Measurements from ENCODE around the gene DRC1. TPM values are rescaled to one million over a fixed set of nuclear protein-coding genes. Genes with fewer than 3 reads are reported as not detected.

DRC1 gene
- polyA plus RNA-seq, 4 donors: 0.09 to 0.18 TPM; not detected in 2

- WGBS, 3 donors: 45 to 89% (median 77%) methylated on average over 1 of the region's 1 CpG
- Histone ChIP-seq H3K27ac (ENCODE audit: low read depth in 1 of 3, low read length in 2 of 3) (no peak overlapping the region), H3K9me3 (ENCODE audit: control insufficient read depth in 2 of 2, insufficient read depth in 1 of 2, low read depth in 1 of 2, low read length in 1 of 2) (no peaks in the 10 kb centered on the region), H3K4me3 (ENCODE audit: low read depth in 1 of 3, low read length in 3 of 3) (no peak overlapping the region), H3K4me1 (ENCODE audit: control insufficient read depth in 3 of 3, insufficient read depth in 2 of 3, low read depth in 1 of 3, low read length in 2 of 3) (no peaks in the 10 kb centered on the region), H3K27me3 (ENCODE audit: control insufficient read depth in 3 of 3, insufficient read depth in 3 of 3, low read length in 3 of 3) (no peaks in the 10 kb centered on the region), H3K36me3 (ENCODE audit: control insufficient read depth in 3 of 3, insufficient read depth in 2 of 3, low read depth in 1 of 3, low read length in 3 of 3) (no peaks in the 10 kb centered on the region)
- DNase-seq (no peak), FAIRE-seq (no peak)
Observed at GRCh38 chr2:26409785-26410184, 8.1 kb downstream of the DRC1 start.

GRCh38 chr2:26410764-26411243, 9.1 kb downstream of the DRC1 start:
- no peak overlapping the region for H3K27ac ChIP-seq (ENCODE audit: low read depth in 1 of 3, low read length in 2 of 3)
- H3K4me3 ChIP-seq (ENCODE audit: low read depth in 1 of 3, low read length in 3 of 3): no peak overlapping the region
- no peak for FAIRE-seq
- H3K4me1 ChIP-seq (ENCODE audit: control insufficient read depth in 3 of 3, insufficient read depth in 2 of 3, low read depth in 1 of 3, low read length in 2 of 3): no peaks in the 10 kb centered on the region
- no peak for DNase-seq
- 82 to 94% (median 92%) methylated on average over 2 of the region's 2 CpGs for WGBS, 3 donors
- H3K9me3 ChIP-seq (ENCODE audit: control insufficient read depth in 2 of 2, insufficient read depth in 1 of 2, low read depth in 1 of 2, low read length in 1 of 2): no peaks in the 10 kb centered on the region
- H3K36me3 ChIP-seq (ENCODE audit: control insufficient read depth in 3 of 3, insufficient read depth in 2 of 3, low read depth in 1 of 3, low read length in 3 of 3): no peaks in the 10 kb centered on the region
- H3K27me3 ChIP-seq (ENCODE audit: control insufficient read depth in 3 of 3, insufficient read depth in 3 of 3, low read length in 3 of 3): no peaks in the 10 kb centered on the region

GRCh38 chr2:26411419-26411818, 9.7 kb downstream of the DRC1 start:
- no peak overlapping the region for H3K4me3 ChIP-seq (ENCODE audit: low read depth in 1 of 3, low read length in 3 of 3)
- H3K36me3 ChIP-seq (ENCODE audit: control insufficient read depth in 3 of 3, insufficient read depth in 2 of 3, low read depth in 1 of 3, low read length in 3 of 3): no peaks in the 10 kb centered on the region
- 96 to 99% (median 97%) methylated on average over 6 of the region's 6 CpGs for WGBS, 3 donors
- H3K4me1 ChIP-seq (ENCODE audit: control insufficient read depth in 3 of 3, insufficient read depth in 2 of 3, low read depth in 1 of 3, low read length in 2 of 3): no peaks in the 10 kb centered on the region
- FAIRE-seq (no peak), DNase-seq (no peak)
- no peaks in the 10 kb centered on the region for H3K9me3 ChIP-seq (ENCODE audit: control insufficient read depth in 2 of 2, insufficient read depth in 1 of 2, low read depth in 1 of 2, low read length in 1 of 2)
- H3K27me3 ChIP-seq (ENCODE audit: control insufficient read depth in 3 of 3, insufficient read depth in 3 of 3, low read length in 3 of 3): no peaks in the 10 kb centered on the region
- no peak overlapping the region for H3K27ac ChIP-seq (ENCODE audit: low read depth in 1 of 3, low read length in 2 of 3)

- no peak overlapping the region for H3K27ac ChIP-seq (ENCODE audit: low read depth in 1 of 3, low read length in 2 of 3)
- no peaks in the 10 kb centered on the region for H3K36me3 ChIP-seq (ENCODE audit: control insufficient read depth in 3 of 3, insufficient read depth in 2 of 3, low read depth in 1 of 3, low read length in 3 of 3)
- DNase-seq (peak in 1 of 2 donors; percentile 47), FAIRE-seq (no peak)
- WGBS, 3 donors: 16 to 56% (median 28%) methylated on average over 10 of the region's 10 CpGs
- H3K4me1 ChIP-seq (ENCODE audit: control insufficient read depth in 3 of 3, insufficient read depth in 2 of 3, low read depth in 1 of 3, low read length in 2 of 3): no peaks in the 10 kb centered on the region
- H3K4me3 ChIP-seq (ENCODE audit: low read depth in 1 of 3, low read length in 3 of 3): peak overlapping the region in 1 of 3 donors; percentile 24
- H3K9me3 ChIP-seq (ENCODE audit: control insufficient read depth in 2 of 2, insufficient read depth in 1 of 2, low read depth in 1 of 2, low read length in 1 of 2): no peaks in the 10 kb centered on the region
- H3K27me3 ChIP-seq (ENCODE audit: control insufficient read depth in 3 of 3, insufficient read depth in 3 of 3, low read length in 3 of 3): no peaks in the 10 kb centered on the region
Observed at GRCh38 chr2:26412091-26412673, 10.5 kb downstream of the DRC1 start.

GRCh38 chr2:26414311-26414710, 12.6 kb downstream of the DRC1 start:
- Histone ChIP-seq H3K4me1 (ENCODE audit: control insufficient read depth in 3 of 3, insufficient read depth in 2 of 3, low read depth in 1 of 3, low read length in 2 of 3) (no peaks in the 10 kb centered on the region), H3K27me3 (ENCODE audit: control insufficient read depth in 3 of 3, insufficient read depth in 3 of 3, low read length in 3 of 3) (no peaks in the 10 kb centered on the region), H3K27ac (ENCODE audit: low read depth in 1 of 3, low read length in 2 of 3) (no peak overlapping the region), H3K9me3 (ENCODE audit: control insufficient read depth in 2 of 2, insufficient read depth in 1 of 2, low read depth in 1 of 2, low read length in 1 of 2) (no peaks in the 10 kb centered on the region), H3K4me3 (ENCODE audit: low read depth in 1 of 3, low read length in 3 of 3) (no peak overlapping the region), H3K36me3 (ENCODE audit: control insufficient read depth in 3 of 3, insufficient read depth in 2 of 3, low read depth in 1 of 3, low read length in 3 of 3) (no peaks in the 10 kb centered on the region)
- no peak for DNase-seq
- FAIRE-seq: no peak
- 82 to 92% (median 85%) methylated on average over 3 of the region's 3 CpGs for WGBS, 3 donors

GRCh38 chr2:26421961-26422360, 20.2 kb downstream of the DRC1 start:
- 82 to 87% (median 83%) methylated on average over 5 of the region's 5 CpGs for WGBS, 3 donors
- Histone ChIP-seq H3K27ac (ENCODE audit: low read depth in 1 of 3, low read length in 2 of 3) (no peak overlapping the region), H3K4me1 (ENCODE audit: control insufficient read depth in 3 of 3, insufficient read depth in 2 of 3, low read depth in 1 of 3, low read length in 2 of 3) (no peaks in the 10 kb centered on the region), H3K36me3 (ENCODE audit: control insufficient read depth in 3 of 3, insufficient read depth in 2 of 3, low read depth in 1 of 3, low read length in 3 of 3) (no peaks in the 10 kb centered on the region), H3K4me3 (ENCODE audit: low read depth in 1 of 3, low read length in 3 of 3) (no peak overlapping the region), H3K27me3 (ENCODE audit: control insufficient read depth in 3 of 3, insufficient read depth in 3 of 3, low read length in 3 of 3) (no peaks in the 10 kb centered on the region), H3K9me3 (ENCODE audit: control insufficient read depth in 2 of 2, insufficient read depth in 1 of 2, low read depth in 1 of 2, low read length in 1 of 2) (no peaks in the 10 kb centered on the region)
- FAIRE-seq (no peak), DNase-seq (no peak)

- Histone ChIP-seq H3K27ac (ENCODE audit: low read depth in 1 of 3, low read length in 2 of 3) (no peak overlapping the region), H3K36me3 (ENCODE audit: control insufficient read depth in 3 of 3, insufficient read depth in 2 of 3, low read depth in 1 of 3, low read length in 3 of 3) (no peaks in the 10 kb centered on the region), H3K9me3 (ENCODE audit: control insufficient read depth in 2 of 2, insufficient read depth in 1 of 2, low read depth in 1 of 2, low read length in 1 of 2) (no peaks in the 10 kb centered on the region), H3K4me3 (ENCODE audit: low read depth in 1 of 3, low read length in 3 of 3) (no peak overlapping the region), H3K27me3 (ENCODE audit: control insufficient read depth in 3 of 3, insufficient read depth in 3 of 3, low read length in 3 of 3) (peaks cover 0 to 2% (median 0%) of the 10 kb centered on the region in 3 donors), H3K4me1 (ENCODE audit: control insufficient read depth in 3 of 3, insufficient read depth in 2 of 3, low read depth in 1 of 3, low read length in 2 of 3) (no peaks in the 10 kb centered on the region)
- DNase-seq (no peak), FAIRE-seq (no peak)
- WGBS, 3 donors: 60 to 73% (median 69%) methylated on average over 9 of the region's 9 CpGs
Observed at GRCh38 chr2:26422947-26423629, 21.4 kb downstream of the DRC1 start.

- Histone ChIP-seq H3K36me3 (ENCODE audit: control insufficient read depth in 3 of 3, insufficient read depth in 2 of 3, low read depth in 1 of 3, low read length in 3 of 3) (no peaks in the 10 kb centered on the region), H3K27me3 (ENCODE audit: control insufficient read depth in 3 of 3, insufficient read depth in 3 of 3, low read length in 3 of 3) (peaks cover 0 to 2% (median 0%) of the 10 kb centered on the region in 3 donors), H3K4me3 (ENCODE audit: low read depth in 1 of 3, low read length in 3 of 3) (no peak overlapping the region), H3K4me1 (ENCODE audit: control insufficient read depth in 3 of 3, insufficient read depth in 2 of 3, low read depth in 1 of 3, low read length in 2 of 3) (no peaks in the 10 kb centered on the region), H3K9me3 (ENCODE audit: control insufficient read depth in 2 of 2, insufficient read depth in 1 of 2, low read depth in 1 of 2, low read length in 1 of 2) (no peaks in the 10 kb centered on the region), H3K27ac (ENCODE audit: low read depth in 1 of 3, low read length in 2 of 3) (no peak overlapping the region)
- WGBS, 3 donors: 78 to 83% (median 81%) methylated on average over 9 of the region's 9 CpGs
- DNase-seq: no peak
- no peak for FAIRE-seq
Observed at GRCh38 chr2:26423750-26424149, 22.0 kb downstream of the DRC1 start.

Data from small intestine (tissue), 7 donors.